COLO668 (cell line): ENCODE measurements around the gene CCHCR1.

Experiments used
- DNase-seq: peaks from one replicate; lab custom pipeline; 2025; ENCODE audit not compliant: unreplicated experiment; lab: John Stamatoyannopoulos, UW

The CCHCR1 gene

DNA sequence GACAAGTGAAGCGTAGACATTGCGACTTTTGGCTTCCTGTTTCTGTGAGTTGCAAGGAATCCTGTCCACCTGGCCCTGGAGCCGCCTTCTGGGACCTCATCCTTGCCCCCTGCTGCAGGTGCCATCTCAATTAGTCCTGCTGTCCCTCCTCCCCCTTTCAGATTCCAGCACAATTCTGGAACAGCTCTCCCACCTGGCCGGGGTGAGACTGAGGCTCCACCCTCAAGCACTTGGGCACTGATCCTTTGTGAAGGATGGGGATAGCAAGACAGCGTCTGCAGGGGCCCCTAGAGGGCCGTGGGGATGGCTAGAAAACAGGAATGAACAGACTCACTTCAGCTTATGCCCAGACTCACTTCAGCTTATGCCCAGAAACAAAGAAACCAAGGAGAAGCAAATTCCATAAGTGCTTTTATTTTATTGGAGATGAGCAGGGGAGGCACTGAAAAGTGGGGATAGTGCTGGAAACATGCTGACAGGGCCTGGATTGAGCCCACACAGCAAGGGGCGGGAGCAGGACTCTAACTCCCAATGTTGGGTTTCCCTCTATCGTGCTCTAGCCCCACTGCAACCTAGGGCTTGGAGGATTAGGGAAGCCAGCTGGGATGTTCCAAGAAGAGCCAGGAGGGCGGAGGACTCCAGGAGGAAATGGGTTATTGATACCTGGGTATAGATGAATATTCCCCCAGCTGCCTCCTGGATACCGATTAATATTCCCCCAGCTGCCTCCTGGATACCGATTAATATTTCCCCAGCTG lies 46.6 kb downstream of the CCHCR1 start:
- no peak for DNase-seq

DNA sequence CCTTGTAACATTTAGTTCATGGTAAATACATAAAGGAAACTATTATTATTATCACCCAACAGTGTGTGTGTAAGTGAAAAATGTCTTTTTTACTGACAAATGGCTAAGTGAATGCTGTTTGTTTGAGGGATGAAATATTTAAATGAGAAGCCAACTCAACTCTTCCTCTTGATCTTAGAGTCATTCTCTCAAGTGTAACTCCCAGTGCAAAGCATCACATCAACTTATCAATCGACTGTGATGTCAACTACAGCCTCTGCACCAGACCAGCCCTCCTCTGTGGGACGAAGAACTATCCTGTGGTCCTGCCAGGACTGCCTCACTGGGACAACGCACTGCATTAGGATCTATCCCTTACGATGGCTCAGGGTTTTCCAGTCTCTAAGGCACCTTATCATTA lies 50.5 kb downstream of the CCHCR1 start:
- DNase-seq = no peak

DNA sequence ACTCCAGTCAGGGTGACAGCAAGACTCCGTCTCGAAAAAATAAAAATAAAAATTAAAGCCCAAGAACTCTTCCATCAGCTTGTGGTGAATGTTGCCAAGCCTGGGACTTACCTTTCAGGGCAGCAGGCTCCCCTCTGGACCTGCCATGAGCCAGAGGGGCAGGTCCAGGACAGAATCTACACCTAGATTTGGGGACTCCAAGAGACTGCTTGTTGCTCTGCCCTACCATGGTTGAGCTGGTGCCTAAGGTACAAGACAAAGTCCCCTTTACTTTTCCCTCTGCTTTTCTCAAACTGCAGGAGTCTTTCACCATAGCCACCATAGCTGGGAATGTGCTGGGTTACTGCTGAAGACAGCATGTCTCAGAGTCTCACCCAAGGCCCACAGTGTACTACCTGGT lies 54.5 kb downstream of the CCHCR1 start:
- DNase-seq = no peak

DNA sequence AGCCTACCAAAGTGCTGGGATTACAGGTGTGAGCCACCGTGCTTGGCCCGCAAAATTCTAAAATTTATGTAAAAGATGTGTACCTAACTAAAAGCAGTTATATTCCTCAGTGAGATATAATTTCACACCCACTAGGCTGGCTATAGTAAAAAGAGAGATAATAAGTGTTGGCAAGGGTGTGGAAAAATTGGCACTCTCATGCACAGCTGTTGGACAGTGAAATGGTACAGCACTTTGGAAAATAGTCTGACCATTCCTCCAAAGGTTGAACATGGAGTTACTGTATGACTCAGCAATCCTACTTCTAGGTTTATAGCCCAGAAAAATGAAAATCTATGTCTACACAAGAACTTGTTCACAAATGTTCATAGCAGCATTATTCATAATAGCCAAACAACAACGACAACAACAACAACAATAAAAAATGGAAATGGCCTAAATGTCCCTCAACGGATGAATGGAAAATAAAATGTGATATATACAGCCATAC lies 59.1 kb downstream of the CCHCR1 start:
- DNase-seq = no peak

DNA sequence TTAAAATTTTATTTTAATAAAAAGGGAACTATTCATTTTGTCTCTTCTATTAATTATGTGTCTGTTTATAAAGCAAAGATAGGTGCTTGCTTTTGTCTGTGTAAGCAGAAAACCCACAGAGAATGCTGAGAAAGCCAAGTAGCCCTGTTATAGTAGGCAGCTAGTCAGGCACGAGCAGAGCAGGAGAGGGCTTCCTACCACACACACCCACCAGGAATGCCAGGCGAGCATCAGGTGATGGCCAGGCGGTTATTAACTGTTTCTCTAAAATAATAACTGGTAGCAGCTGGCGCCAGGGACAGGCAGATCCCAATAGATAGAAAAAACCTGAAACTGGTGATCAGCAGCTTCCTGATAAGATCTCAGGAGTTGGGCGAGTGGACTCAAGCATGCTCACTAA lies 60.9 kb downstream of the CCHCR1 start:
- no peak for DNase-seq

DNA sequence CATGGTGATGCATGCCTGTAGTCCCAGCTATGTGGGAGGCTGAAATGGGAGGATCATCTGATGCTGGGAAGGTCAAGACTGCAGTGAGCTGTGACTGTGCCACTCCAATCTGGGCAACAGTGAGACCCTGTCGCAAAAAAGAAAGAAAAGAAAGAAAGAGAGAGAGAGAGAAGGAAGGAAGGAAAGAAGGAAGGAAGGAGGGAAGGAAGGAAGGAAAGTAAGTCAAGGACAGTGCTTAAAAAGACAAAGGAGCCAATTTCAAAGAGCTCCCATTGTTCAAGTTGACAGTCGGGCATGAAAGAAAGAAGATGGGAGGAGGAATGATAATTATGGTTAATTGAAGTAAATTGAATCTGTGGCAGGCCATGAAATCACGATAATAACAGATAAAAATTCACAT lies 61.4 kb downstream of the CCHCR1 start:
- no peak for DNase-seq

DNA sequence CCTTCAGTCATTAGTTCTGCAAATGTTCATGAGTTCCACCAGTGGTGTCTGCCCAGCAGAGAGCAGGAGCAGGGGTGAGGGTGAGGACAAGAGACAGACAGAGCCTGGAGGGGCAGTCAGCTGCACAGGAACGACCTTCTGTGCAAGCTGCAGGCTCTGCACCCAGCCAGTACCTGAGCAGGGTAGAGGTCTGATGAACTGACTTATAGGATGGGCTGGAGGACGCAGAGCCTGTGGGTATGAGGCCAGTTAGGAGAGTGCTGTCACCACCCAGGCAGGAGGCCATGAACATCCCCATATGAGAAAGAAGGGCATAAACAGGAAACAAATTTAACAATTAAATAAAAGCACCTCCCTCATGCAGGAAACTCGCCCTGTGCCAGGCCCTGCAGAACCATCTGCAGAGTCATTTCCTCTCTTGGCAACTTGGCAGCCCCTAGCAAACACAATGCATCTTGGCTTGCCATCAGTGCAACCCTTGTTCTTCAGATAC lies 63.2 kb downstream of the CCHCR1 start:
- no peak for DNase-seq

DNA sequence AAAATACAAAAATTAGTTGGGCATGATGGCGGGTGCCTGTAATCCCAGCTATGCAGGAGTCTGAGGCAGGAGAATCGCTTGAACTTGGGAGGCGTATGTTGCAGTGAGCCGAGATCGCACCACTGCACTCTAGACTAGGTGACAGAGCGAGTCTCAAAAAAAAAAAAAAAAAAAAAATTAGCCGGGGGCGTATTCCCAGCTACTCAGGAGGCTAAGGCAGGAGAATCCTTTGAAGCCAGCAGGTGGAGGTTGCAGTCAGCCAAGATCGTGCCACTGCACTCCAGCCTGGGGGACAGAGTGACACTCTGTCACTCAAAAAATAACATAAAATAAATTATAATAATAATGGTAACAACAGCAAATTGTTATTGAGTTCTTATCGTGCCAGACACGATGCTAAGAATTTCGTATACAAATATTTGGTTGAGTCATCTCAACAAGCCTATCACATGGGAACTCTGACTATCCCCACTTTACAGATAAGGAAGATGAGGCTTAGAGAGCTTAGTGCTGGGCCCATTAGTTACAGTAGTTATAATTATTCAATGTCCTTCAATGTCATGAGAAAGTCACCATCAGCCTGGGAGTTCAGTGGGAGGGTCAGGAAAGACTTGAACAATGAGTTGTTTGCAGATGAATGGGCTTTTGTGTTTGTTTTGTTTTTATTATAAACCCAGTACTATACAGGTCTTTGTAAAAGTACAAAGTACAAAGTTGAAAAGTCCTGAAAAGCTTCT lies 64.7 kb downstream of the CCHCR1 start:
- no peak for DNase-seq
